Measurements from ENCODE around the gene MVB12B. TPM values are rescaled to one million over a fixed set of nuclear protein-coding genes. Genes with fewer than 3 reads are reported as not detected.

MVB12B gene
- total and polyA plus RNA-seq, 2 experiments from 2014 or later, result 19.0 to 29.9 TPM

GRCh38 chr9:126500600-126501382 is 174.2 kb downstream of the MVB12B start:
- Histone ChIP-seq H3K27ac (no peak overlapping the region), H3K9me3 (ENCODE audit: low read depth) (no peaks in the 10 kb centered on the region), H3K36me3 (no peaks in the 10 kb centered on the region), H3K4me3 (no peak overlapping the region), H3K4me1 (ENCODE audit: low read depth) (peaks cover 3% of the 10 kb centered on the region), H3K27me3 (peaks cover 14% of the 10 kb centered on the region)
- TF ChIP-seq CTCF (IDR thresholded peaks at IDR 0.05; ENCODE audit: low read depth, low read length), result peak; percentile 90
- DNase-seq (ENCODE audit: low read depth in 1 of 2, low spot score in 1 of 2), result peak; percentile 84 to 90

DNA sequence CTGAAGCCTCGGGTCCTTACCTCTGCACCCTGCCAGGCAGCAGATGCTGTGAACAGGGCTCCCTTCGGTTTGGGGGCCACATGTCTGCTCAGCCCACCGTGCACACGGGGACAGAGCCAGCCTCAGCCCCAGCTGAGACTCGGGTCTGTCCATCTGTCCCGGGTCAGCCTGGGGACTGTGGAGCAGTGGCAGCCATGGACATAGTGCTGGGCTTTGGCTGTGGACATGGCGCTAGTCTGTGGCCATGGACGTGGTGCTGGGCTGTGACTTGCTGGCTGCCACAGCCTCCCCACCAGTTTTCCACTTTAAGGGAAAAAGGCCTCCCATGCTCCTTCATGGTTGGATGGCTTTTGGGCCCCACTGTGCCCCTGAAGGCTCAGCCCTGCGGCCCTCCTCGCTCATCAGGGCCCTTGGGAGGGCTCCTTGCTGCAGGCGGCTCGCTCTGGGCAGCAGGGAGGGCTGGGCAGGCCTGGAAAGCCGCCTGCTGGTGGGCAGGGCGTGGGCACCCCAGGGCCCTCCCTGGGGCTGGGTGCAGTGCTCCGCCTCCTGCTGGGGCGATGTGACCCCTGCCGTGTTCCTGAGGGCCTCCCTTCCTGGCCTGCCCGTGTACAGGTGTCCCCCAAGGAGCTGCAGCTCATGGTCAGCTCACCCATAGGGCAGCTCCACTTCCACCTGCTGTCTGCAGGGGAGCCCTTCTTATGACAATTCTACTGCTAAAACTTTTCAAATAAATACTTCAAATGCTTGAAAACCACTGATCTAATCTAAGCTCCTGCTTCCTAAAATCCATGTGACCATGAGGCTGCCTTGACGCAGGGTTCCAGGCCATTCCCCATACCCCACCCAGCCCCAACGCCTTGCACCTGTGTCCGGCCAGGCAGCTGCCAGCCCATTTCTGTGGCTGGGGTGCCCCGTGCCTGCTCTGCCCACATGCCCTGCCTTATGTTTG is 175.0 kb downstream of the MVB12B start:
- peaks cover 3% of the 10 kb centered on the region for H3K4me1 ChIP-seq (ENCODE audit: low read depth)
- H3K27me3 ChIP-seq, result peaks cover 14% of the 10 kb centered on the region
- TF ChIP-seq CTCF (IDR thresholded peaks at IDR 0.05; ENCODE audit: low read depth, low read length), result no peak
- no peak overlapping the region for H3K4me3 ChIP-seq
- no peaks in the 10 kb centered on the region for H3K36me3 ChIP-seq
- no peak for DNase-seq (ENCODE audit: low read depth in 1 of 2, low spot score in 1 of 2)
- no peak overlapping the region for H3K27ac ChIP-seq
- no peaks in the 10 kb centered on the region for H3K9me3 ChIP-seq (ENCODE audit: low read depth)

- no peak for TF ChIP-seq CTCF (IDR thresholded peaks at IDR 0.05; ENCODE audit: low read depth, low read length)
- no peak for DNase-seq (ENCODE audit: low read depth in 1 of 2, low spot score in 1 of 2)
- peaks cover 3% of the 10 kb centered on the region for H3K4me1 ChIP-seq (ENCODE audit: low read depth)
- peaks cover 14% of the 10 kb centered on the region for H3K27me3 ChIP-seq
- no peaks in the 10 kb centered on the region for H3K9me3 ChIP-seq (ENCODE audit: low read depth)
- no peaks in the 10 kb centered on the region for H3K36me3 ChIP-seq
- no peak overlapping the region for H3K27ac ChIP-seq
- no peak overlapping the region for H3K4me3 ChIP-seq
These were observed 176.0 kb downstream of the MVB12B start for GRCh38 chr9:126502417-126503332.

- peaks cover 14% of the 10 kb centered on the region for H3K27me3 ChIP-seq
- no peak for DNase-seq (ENCODE audit: low read depth in 1 of 2, low spot score in 1 of 2)
- no peak for TF ChIP-seq CTCF (IDR thresholded peaks at IDR 0.05; ENCODE audit: low read depth, low read length)
These were observed 176.9 kb downstream of the MVB12B start for GRCh38 chr9:126503333-126504085.

More at GRCh38 chr9:126503333-126504085, 176.9 kb downstream of the MVB12B start:
- Histone ChIP-seq H3K4me1 (ENCODE audit: low read depth) (peaks cover 3% of the 10 kb centered on the region), H3K36me3 (no peaks in the 10 kb centered on the region), H3K4me3 (no peak overlapping the region), H3K27ac (no peak overlapping the region), H3K9me3 (ENCODE audit: low read depth) (no peaks in the 10 kb centered on the region)
